ENCODE data around the gene SLC12A2.

The SLC12A2 gene

GRCh38 chr5:128234928-128235641, 151.5 kb downstream of the SLC12A2 start:
- H3K27ac ChIP-seq (ENCODE audit: low read length): no peak overlapping the region
- H3K36me3 ChIP-seq (ENCODE audit: control insufficient read depth, low read depth, low read length): no peaks in the 10 kb centered on the region
- no peaks in the 10 kb centered on the region for H3K27me3 ChIP-seq (ENCODE audit: control insufficient read depth, insufficient read depth, low read length)
- H3K4me3 ChIP-seq (ENCODE audit: low read length): no peak overlapping the region
- no peak overlapping the region for H3K9ac ChIP-seq (ENCODE audit: low read length)
- no peaks in the 10 kb centered on the region for H3K9me3 ChIP-seq (ENCODE audit: control insufficient read depth, low read depth, low read length)
- peaks cover 7% of the 10 kb centered on the region for H3K4me1 ChIP-seq (ENCODE audit: control insufficient read depth, low read depth, low read length)

- H3K4me3 ChIP-seq (ENCODE audit: low read length): no peak overlapping the region
- H3K27ac ChIP-seq (ENCODE audit: low read length): no peak overlapping the region
- H3K27me3 ChIP-seq (ENCODE audit: control insufficient read depth, insufficient read depth, low read length): no peaks in the 10 kb centered on the region
- no peaks in the 10 kb centered on the region for H3K9me3 ChIP-seq (ENCODE audit: control insufficient read depth, low read depth, low read length)
- H3K4me1 ChIP-seq (ENCODE audit: control insufficient read depth, low read depth, low read length): peaks cover 7% of the 10 kb centered on the region
- no peaks in the 10 kb centered on the region for H3K36me3 ChIP-seq (ENCODE audit: control insufficient read depth, low read depth, low read length)
- no peak overlapping the region for H3K9ac ChIP-seq (ENCODE audit: low read length)
Observed at GRCh38 chr5:128236334-128236733, 152.8 kb downstream of the SLC12A2 start.

GRCh38 chr5:128237000-128237399, 153.4 kb downstream of the SLC12A2 start:
- Histone ChIP-seq H3K9ac (ENCODE audit: low read length) (no peak overlapping the region), H3K4me1 (ENCODE audit: control insufficient read depth, low read depth, low read length) (peaks cover 7% of the 10 kb centered on the region), H3K27ac (ENCODE audit: low read length) (no peak overlapping the region), H3K27me3 (ENCODE audit: control insufficient read depth, insufficient read depth, low read length) (no peaks in the 10 kb centered on the region), H3K36me3 (ENCODE audit: control insufficient read depth, low read depth, low read length) (no peaks in the 10 kb centered on the region), H3K9me3 (ENCODE audit: control insufficient read depth, low read depth, low read length) (no peaks in the 10 kb centered on the region), H3K4me3 (ENCODE audit: low read length) (no peak overlapping the region)

GRCh38 chr5:128237546-128237945, 154.0 kb downstream of the SLC12A2 start:
- H3K36me3 ChIP-seq (ENCODE audit: control insufficient read depth, low read depth, low read length): no peaks in the 10 kb centered on the region
- no peaks in the 10 kb centered on the region for H3K27me3 ChIP-seq (ENCODE audit: control insufficient read depth, insufficient read depth, low read length)
- no peaks in the 10 kb centered on the region for H3K9me3 ChIP-seq (ENCODE audit: control insufficient read depth, low read depth, low read length)
- peaks cover 7% of the 10 kb centered on the region for H3K4me1 ChIP-seq (ENCODE audit: control insufficient read depth, low read depth, low read length)
- H3K4me3 ChIP-seq (ENCODE audit: low read length): no peak overlapping the region
- H3K27ac ChIP-seq (ENCODE audit: low read length): no peak overlapping the region
- no peak overlapping the region for H3K9ac ChIP-seq (ENCODE audit: low read length)

All from iPS-18a (cell line).